Lung (tissue), 12 donors: ENCODE results near the gene SLC16A4. TPM values are rescaled to one million over a fixed set of nuclear protein-coding genes. Genes with fewer than 3 reads are reported as not detected.

Experiments used
- ATAC-seq: fragments of 200-7000 bp; cut with Tn5 transposase; one replicate; pipeline ENCODE4 v1.9.1; 2020; ENCODE audit warnings: moderate number of reproducible peaks; ENCODE audit not compliant: insufficient read depth, low FRiP score
- DNase-seq, 3 donors: peaks; one replicate each; pipeline ENCODE4 v3.0.0-alpha.2; 2013 to 2017
- H3K27ac ChIP-seq, 2 donors: one replicate each; pipeline ENCODE4 v1.5.1; 2013; ENCODE audit warnings: mild to moderate bottlenecking in 2 of 2, moderate library complexity in 2 of 2, control low read depth in 1 of 2, inconsistent platforms in 1 of 2, low read depth in 1 of 2, low read length in 1 of 2
- H3K27me3 ChIP-seq, 3 donors: one replicate each; pipeline ENCODE4 v1.5.1; 2013; ENCODE audit warnings: low read length in 2 of 3; ENCODE audit not compliant: control insufficient read depth in 3 of 3, insufficient read depth in 3 of 3
- H3K36me3 ChIP-seq, 4 donors: one replicate each; pipeline ENCODE4 v1.5.1; 2013; ENCODE audit warnings: low read length in 4 of 4, mild to moderate bottlenecking in 1 of 4, moderate library complexity in 1 of 4; ENCODE audit not compliant: control insufficient read depth in 4 of 4, insufficient read depth in 4 of 4
- H3K4me1 ChIP-seq, 5 donors: one replicate each; pipeline ENCODE4 v1.5.1; 2013; ENCODE audit warnings: low read length in 5 of 5, mild to moderate bottlenecking in 2 of 5, moderate library complexity in 1 of 5; ENCODE audit not compliant: control insufficient read depth in 5 of 5, insufficient read depth in 5 of 5
- H3K4me3 ChIP-seq: one replicate; pipeline ENCODE4 v1.5.1; 2013; ENCODE audit warnings: mild to moderate bottlenecking, control low read depth, moderate library complexity
- H3K9ac ChIP-seq, 2 donors: one replicate each; pipeline ENCODE4 v1.5.1; 2013; ENCODE audit warnings: low read length in 2 of 2, control low read depth in 1 of 2; ENCODE audit not compliant: insufficient read depth in 1 of 2
- H3K9me3 ChIP-seq, 4 donors: one replicate each; pipeline ENCODE4 v1.5.1; 2013; ENCODE audit warnings: low read length in 3 of 4, mild to moderate bottlenecking in 1 of 4, moderate library complexity in 1 of 4; ENCODE audit not compliant: control insufficient read depth in 4 of 4, insufficient read depth in 3 of 4
- WGBS, 2 donors: extraction: QIAGEN DNeasy Blood & Tissue Kit; methylation state at CpG; one replicate each; pipeline ENCODE4 v1.1.7; 2013; 5-methylcytosine and 5-hydroxymethylcytosine counted together
- polyA plus RNA-seq, 2 donors: library from polyadenylated mRNA; stranded (reverse); fragments of 200-250 nt; gene quantifications; one replicate each; pipeline ENCODE4 v1.2.1, GENCODE V29; 2013
- total RNA-seq, 2 donors: library from RNA; depleted of rRNA in 1 of 2; stranded (reverse); fragments of >200 nt in 1 of 2; gene quantifications; one replicate each; pipeline ENCODE4 v1.2.1, GENCODE V29; 2014 to 2021
- TF ChIP-seq, protein P1 (sequence below): IDR thresholded peaks from 2 replicates; pipeline ENCODE4 v1.5.1; 2012; ENCODE audit warnings: mild to moderate bottlenecking; ENCODE audit errors: control extremely low read depth, extremely low read depth
- donor health status: control.
- donor health status: control.
- donor health status: Bipolar disorder and iron deficiency.
- donor health status: healthy.
- donor health status: DM: yes; HTN: yes; CAD: no.

SLC16A4 gene
- total and polyA plus RNA-seq, 4 donors = 4.6 to 12.0 (median 7.7) TPM

DNA sequence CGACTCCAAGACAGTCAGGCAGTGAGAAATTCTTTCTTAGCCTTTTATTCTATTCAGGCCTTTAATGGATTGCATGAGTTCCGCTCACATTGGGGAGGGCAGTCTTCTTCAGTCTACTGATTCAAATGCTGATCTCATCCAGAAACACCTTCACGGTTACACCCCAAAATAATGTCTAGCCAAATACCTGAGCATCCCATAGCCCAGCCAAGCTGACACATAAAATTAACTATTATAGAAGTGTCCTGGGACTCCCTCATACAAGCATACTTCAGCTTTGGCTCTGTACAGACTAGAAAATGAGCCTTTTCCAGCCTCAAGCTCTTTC, 3.6 kb upstream of the SLC16A4 start:
- TF ChIP-seq, protein P1, sequence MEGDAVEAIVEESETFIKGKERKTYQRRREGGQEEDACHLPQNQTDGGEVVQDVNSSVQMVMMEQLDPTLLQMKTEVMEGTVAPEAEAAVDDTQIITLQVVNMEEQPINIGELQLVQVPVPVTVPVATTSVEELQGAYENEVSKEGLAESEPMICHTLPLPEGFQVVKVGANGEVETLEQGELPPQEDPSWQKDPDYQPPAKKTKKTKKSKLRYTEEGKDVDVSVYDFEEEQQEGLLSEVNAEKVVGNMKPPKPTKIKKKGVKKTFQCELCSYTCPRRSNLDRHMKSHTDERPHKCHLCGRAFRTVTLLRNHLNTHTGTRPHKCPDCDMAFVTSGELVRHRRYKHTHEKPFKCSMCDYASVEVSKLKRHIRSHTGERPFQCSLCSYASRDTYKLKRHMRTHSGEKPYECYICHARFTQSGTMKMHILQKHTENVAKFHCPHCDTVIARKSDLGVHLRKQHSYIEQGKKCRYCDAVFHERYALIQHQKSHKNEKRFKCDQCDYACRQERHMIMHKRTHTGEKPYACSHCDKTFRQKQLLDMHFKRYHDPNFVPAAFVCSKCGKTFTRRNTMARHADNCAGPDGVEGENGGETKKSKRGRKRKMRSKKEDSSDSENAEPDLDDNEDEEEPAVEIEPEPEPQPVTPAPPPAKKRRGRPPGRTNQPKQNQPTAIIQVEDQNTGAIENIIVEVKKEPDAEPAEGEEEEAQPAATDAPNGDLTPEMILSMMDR = no peak
- H3K4me1 ChIP-seq = peaks cover 0 to 20% (median 4%) of the 10 kb centered on the region in 5 donors
- no peak for DNase-seq
- H3K27ac ChIP-seq = no peak overlapping the region
- H3K27me3 ChIP-seq = no peaks in the 10 kb centered on the region
- H3K36me3 ChIP-seq = peaks cover 0 to 7% (median 0%) of the 10 kb centered on the region in 4 donors
- WGBS, 2 donors = 93 to 97% methylated on average over 3 of the region's 3 CpGs
- no peak overlapping the region for H3K4me3 ChIP-seq
- ATAC-seq = no peak
- no peaks in the 10 kb centered on the region for H3K9me3 ChIP-seq
- no peak overlapping the region for H3K9ac ChIP-seq

DNA sequence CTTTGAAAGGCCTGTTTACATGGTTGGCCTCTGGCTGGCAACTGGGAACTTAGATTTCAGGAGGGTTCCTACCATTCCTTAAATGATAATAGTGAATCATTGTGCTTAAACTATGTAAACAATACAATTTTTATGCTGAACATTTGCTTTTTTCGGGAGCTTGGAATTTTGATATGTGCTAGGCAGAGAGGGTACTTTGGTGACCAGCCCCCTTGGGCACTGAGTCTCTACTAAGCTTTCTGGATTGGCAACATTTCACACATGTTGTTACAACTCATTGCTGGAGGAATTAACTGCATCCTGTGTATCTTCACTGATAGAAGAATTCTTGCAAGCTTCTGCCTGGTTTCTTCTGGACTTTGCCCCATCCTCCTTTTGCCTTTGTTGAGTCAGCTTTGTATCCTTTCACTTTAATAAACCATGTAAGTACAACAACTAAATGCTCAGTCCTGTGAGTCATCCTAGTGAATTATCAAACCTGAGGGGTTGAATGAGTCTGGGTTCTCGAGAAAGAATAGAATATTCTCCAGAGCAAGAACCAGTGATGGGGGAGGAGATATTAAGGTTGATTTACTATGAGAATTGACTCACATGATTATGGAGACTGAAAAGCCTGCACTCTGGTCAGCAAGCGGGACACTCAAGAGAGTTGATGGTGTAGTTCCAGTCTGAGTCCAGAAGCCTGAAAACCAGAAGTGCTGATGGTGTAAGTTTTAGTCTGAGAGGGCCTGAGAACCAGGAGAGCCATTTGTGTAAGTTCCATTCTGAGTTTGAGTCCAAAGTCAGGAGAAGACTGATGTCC, 3.1 kb upstream of the SLC16A4 start:
- no peaks in the 10 kb centered on the region for H3K27me3 ChIP-seq
- H3K36me3 ChIP-seq = peaks cover 0 to 7% (median 0%) of the 10 kb centered on the region in 4 donors
- peaks cover 0 to 20% (median 4%) of the 10 kb centered on the region in 5 donors for H3K4me1 ChIP-seq
- WGBS, 2 donors = 82 to 91% methylated on average over 3 of the region's 3 CpGs
- TF ChIP-seq, protein P1 = no peak
- H3K27ac ChIP-seq = no peak overlapping the region
- DNase-seq (no peak), ATAC-seq (no peak)
- H3K4me3 ChIP-seq = no peak overlapping the region
- H3K9me3 ChIP-seq = no peaks in the 10 kb centered on the region
- no peak overlapping the region for H3K9ac ChIP-seq

DNA sequence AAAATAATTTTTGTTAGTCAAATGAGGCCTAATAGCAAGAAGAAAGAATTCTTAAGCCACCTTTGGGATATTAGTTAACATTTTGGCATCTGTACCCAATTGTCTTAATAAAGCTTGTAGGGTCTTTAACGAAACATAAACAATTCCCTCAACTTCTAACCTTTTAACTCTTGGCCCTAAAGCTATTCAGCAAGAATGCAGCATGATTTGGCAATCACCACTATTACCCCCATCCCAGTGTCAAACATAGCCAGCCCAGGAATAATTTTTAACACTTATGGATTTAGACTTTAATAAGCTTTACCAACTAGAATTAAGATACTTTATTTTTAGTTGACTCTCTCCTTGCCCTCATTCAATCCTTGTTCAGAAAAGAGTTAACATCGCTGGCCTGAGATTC, 2.5 kb upstream of the SLC16A4 start:
- TF ChIP-seq, protein P1 = no peak
- Histone ChIP-seq H3K27me3 (no peaks in the 10 kb centered on the region), H3K9ac (no peak overlapping the region), H3K4me3 (no peak overlapping the region), H3K9me3 (no peaks in the 10 kb centered on the region), H3K4me1 (peaks cover 0 to 20% (median 4%) of the 10 kb centered on the region in 5 donors), H3K27ac (no peak overlapping the region), H3K36me3 (peaks cover 0 to 7% (median 0%) of the 10 kb centered on the region in 4 donors)
- no peak for ATAC-seq
- 87 to 94% methylated on average over 2 of the region's 2 CpGs for WGBS, 2 donors
- DNase-seq = peak in 2 of 3 donors; percentile 28 to 44

DNA sequence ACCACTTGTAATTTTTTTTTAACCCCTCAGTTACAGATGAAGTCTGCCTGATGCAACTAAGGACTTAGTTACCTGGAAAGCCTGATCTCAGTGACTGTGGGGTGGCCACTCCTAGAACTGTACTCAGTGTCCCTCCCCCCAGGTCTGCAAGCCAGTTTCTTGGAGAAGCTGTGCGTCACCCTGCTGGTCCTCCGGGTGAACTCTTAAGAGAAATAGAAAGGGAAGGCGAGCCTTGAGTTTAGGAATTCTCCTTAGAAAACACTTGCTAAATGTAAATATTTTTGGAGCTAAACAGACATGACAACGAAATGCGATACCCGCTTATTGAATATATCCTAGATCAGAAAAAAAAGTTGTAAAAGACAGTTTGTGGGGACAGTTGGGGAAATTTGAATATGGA, 730 bp downstream of the SLC16A4 start:
- WGBS, 2 donors = 63 to 79% methylated on average over 6 of the region's 6 CpGs
- no peaks in the 10 kb centered on the region for H3K27me3 ChIP-seq
- H3K27ac ChIP-seq = no peak overlapping the region
- H3K36me3 ChIP-seq = peaks cover 0 to 6% (median 1%) of the 10 kb centered on the region in 4 donors
- H3K4me1 ChIP-seq = peaks cover 0 to 20% (median 4%) of the 10 kb centered on the region in 5 donors
- H3K9me3 ChIP-seq = no peaks in the 10 kb centered on the region
- H3K4me3 ChIP-seq = no peak overlapping the region
- TF ChIP-seq, protein P1 = no peak
- peak overlapping the region in 1 of 2 donors; percentile 4 for H3K9ac ChIP-seq
- peak; percentile 70 for ATAC-seq
- peak in 2 of 3 donors; percentile 35 to 36 for DNase-seq
